Sigmoid colon (tissue), 7 donors: ENCODE results near the gene DPM2. TPM values are rescaled to one million over a fixed set of nuclear protein-coding genes. Genes with fewer than 3 reads are reported as not detected.

Experiments
- DNase-seq: peaks from one replicate; pipeline ENCODE4 v3.0.0-alpha.2; 2019
- H3K27ac ChIP-seq, 4 donors: fragments of 200-600 bp; sonication (generic); one replicate each; pipeline ENCODE4 v1.5.1; 2016 to 2019; ENCODE audit warnings: mild to moderate bottlenecking in 1 of 4
- H3K27me3 ChIP-seq, 3 donors: fragments of 200-600 bp; sonication (generic); one replicate each; pipeline ENCODE4 v1.5.1; 2019; ENCODE audit warnings: mild to moderate bottlenecking in 1 of 3
- H3K36me3 ChIP-seq, 4 donors: fragments of 200-600 bp; sonication (generic); one replicate each; pipeline ENCODE4 v1.5.1; 2016 to 2019
- H3K4me1 ChIP-seq, 4 donors: fragments of 200-600 bp; sonication (generic); one replicate each; pipeline ENCODE4 v1.5.1; 2017 to 2019
- H3K4me3 ChIP-seq, 4 donors: fragments of 200-600 bp; sonication (generic); one replicate each; pipeline ENCODE4 v1.5.1; 2017 to 2019; ENCODE audit warnings: mild to moderate bottlenecking in 2 of 4, moderate library complexity in 1 of 4
- H3K9me3 ChIP-seq, 4 donors: fragments of 200-600 bp in 3 of 4; sonication (generic) in 3 of 4; one replicate each; pipeline versions ENCODE4 v1.5.1 to v1.6.1; 2013 to 2019
- CTCF ChIP-seq, 4 experiments: fragments of 450-650 bp in 3 of 4; fragments of 200-600 bp in 1 of 4; IDR thresholded peaks; one replicate each; pipeline ENCODE4 v1.5.1; 2016 to 2019; ENCODE audit warnings: antibody characterized with exemption in 4 of 4, mild to moderate bottlenecking in 3 of 4, moderate library complexity in 2 of 4
- EP300 ChIP-seq, 4 donors: sonication (generic); formaldehyde crosslinking; IDR thresholded peaks; one replicate each; pipeline ENCODE4 v1.6.1; 2017; ENCODE audit warnings: antibody characterized with exemption in 4 of 4
- POLR2A ChIP-seq, 2 donors: fragments of 450-650 bp; IDR thresholded peaks; one replicate each; pipeline ENCODE4 v1.6.1; 2016; ENCODE audit warnings: antibody characterized with exemption in 2 of 2, mild to moderate bottlenecking in 2 of 2, moderate library complexity in 2 of 2
- POLR2AphosphoS5 ChIP-seq, 4 donors: sonication (generic); formaldehyde crosslinking; IDR thresholded peaks; one replicate each; pipeline ENCODE4 v1.6.1; 2017; ENCODE audit warnings: antibody characterized with exemption in 4 of 4
- WGBS, 2 donors: extraction: QIAGEN DNeasy Blood & Tissue Kit; methylation state at CpG; one replicate each; pipeline ENCODE4 v1.1.7; 2013; 5-methylcytosine and 5-hydroxymethylcytosine counted together
- intact Hi-C: fragments of 100-400 bp; cut with DNase I; formaldehyde crosslinking; loops from one replicate; pipeline ENCODE4 v1.15.1; 2023
- polyA plus RNA-seq, 3 donors: library from polyadenylated mRNA; stranded (reverse); fragments of 200-250 nt; gene quantifications; one replicate each; pipeline ENCODE4 v1.2.3, GENCODE V29; 2013
- total RNA-seq, 4 donors: library from RNA; depleted of rRNA; stranded (reverse); fragments of >200 nt; gene quantifications; one replicate each; pipeline ENCODE4 v1.1.0, GENCODE V29; 2016
- donor health status: healthy with polysubstance abuse.
- donor health status: Bipolar disorder and iron deficiency.
- donor health status: healthy.

The DPM2 gene
- total and polyA plus RNA-seq, 7 donors = 6.0 to 41.9 (median 11.9) TPM

DNA sequence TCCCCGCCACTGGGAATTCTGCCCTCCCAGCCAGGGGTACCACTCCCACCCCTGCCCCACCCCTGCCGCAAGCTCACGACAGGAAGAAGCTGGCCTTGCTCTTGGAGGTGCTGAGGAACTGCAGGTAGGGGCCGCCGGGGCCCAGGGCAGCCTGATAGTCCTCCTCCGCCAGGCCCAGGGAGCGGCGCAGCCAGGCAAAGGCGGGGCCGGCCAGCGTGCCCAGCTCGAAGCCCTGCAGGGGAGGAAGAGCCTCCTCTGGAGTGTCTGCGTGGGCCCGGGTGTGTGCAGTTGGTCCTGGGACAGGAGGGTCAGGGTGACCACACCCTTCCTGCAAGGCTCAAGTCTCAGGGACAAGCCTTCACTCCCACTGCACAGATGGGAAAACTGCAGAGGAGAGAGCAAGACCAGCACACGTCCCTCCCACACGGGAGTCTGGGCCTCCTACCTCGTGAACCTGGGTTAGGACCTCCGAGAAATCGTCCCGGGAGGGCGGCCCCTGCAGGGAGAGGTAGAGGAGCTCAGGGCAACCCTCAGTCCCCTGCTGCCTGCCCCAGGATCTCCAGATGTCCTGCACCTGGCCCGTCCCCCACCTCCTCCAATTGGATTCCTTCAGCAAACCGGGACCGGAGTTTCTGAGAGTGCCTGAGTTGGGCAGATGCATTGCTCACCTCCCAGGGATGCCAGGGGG is 9.5 kb downstream of the DPM2 start:
- Histone ChIP-seq H3K36me3 (no peaks in the 10 kb centered on the region), H3K9me3 (no peaks in the 10 kb centered on the region), H3K27ac (no peak overlapping the region), H3K4me1 (peaks cover 0 to 33% (median 31%) of the 10 kb centered on the region in 4 donors), H3K4me3 (no peak overlapping the region), H3K27me3 (peaks cover 22 to 69% (median 33%) of the 10 kb centered on the region in 3 donors)
- TF ChIP-seq POLR2A (IDR thresholded peaks at IDR 0.05) (no peak), EP300 (IDR thresholded peaks at IDR 0.05) (no peak), CTCF (IDR thresholded peaks at IDR 0.05) (no peak), POLR2AphosphoS5 (IDR thresholded peaks at IDR 0.05) (no peak)
- no peak for DNase-seq
- 8 to 25% methylated on average over 24 of the region's 24 CpGs for WGBS, 2 donors
- intact Hi-C loops = loop anchor here (10.0 kb wide), 1 partner anchor 423 kb away; no protein-coding TSS in a partner anchor

DNA sequence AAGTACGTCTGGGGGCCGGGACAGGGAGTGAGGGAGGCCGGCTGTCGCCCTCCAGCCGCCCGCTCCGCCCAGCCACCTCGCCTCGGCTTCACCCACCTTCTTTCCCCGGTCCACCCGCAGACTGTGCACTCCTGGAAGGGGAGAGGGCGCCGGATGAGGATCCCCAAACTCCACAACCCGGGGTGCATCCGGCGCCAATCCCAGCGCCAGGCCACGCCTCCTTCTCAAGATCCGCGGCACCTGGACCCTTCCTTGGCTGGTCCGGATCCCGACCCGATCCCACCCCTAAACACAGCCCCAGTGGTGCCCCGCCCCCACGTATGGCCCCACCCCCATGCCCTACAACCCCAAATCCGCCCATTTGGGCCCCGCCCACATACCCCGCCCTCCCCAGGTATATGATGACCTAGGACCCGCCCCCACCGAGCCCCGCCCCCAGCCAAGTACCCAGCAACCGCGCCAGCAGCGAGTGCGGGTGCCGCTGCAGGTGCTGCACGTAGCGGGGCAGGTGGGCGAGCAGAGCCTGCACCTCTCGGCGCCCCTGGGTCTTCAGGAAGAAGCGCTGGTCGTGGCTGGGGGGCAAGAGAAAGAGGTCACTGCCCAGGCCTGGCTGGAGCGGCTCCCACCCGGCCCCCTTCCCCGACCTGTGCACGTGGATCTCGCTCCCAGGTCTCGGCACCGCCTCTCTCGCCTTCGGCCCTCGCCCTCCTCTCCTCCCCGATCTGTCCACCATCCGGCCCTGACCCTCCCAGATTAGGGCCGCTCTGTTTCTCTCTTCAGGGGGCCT is 10.3 kb downstream of the DPM2 start:
- 1 to 3% methylated on average over 56 of the region's 56 CpGs for WGBS, 2 donors
- Histone ChIP-seq H3K4me1 (peaks cover 0 to 33% (median 31%) of the 10 kb centered on the region in 4 donors), H3K36me3 (no peaks in the 10 kb centered on the region), H3K27ac (no peak overlapping the region), H3K4me3 (peak overlapping the region in 1 of 4 donors; percentile 5), H3K9me3 (no peaks in the 10 kb centered on the region), H3K27me3 (peaks cover 22 to 69% (median 33%) of the 10 kb centered on the region in 3 donors)
- intact Hi-C loops = loop anchor here (10.0 kb wide), 1 partner anchor 423 kb away; no protein-coding TSS in a partner anchor
- TF ChIP-seq POLR2AphosphoS5 (IDR thresholded peaks at IDR 0.05) (no peak), CTCF (IDR thresholded peaks at IDR 0.05) (no peak), EP300 (IDR thresholded peaks at IDR 0.05) (no peak), POLR2A (IDR thresholded peaks at IDR 0.05) (no peak)
- no peak for DNase-seq

DNA sequence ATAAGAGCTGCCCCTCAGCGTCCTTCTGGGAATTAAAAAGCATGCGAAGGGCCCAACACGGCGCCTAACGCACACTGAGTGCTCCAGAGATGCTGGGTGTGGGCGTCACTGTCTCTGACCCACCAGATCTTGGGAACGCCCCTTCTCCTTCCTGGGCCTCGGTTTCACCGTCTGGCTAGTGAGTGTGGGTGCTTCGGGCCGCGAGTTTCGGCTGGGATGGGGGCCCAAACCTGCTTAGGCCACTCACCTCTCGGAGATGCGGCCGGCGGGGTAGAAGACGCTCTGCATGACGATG is 10.8 kb downstream of the DPM2 start:
- H3K4me3 ChIP-seq = peak overlapping the region in 1 of 4 donors; percentile 5
- WGBS, 2 donors = 11 to 14% methylated on average over 19 of the region's 19 CpGs
- no peak overlapping the region for H3K27ac ChIP-seq
- no peaks in the 10 kb centered on the region for H3K9me3 ChIP-seq
- no peak for DNase-seq
- intact Hi-C loops = loop anchor here (10.0 kb wide), 1 partner anchor 422 kb away; no protein-coding TSS in a partner anchor
- H3K27me3 ChIP-seq = peaks cover 22 to 68% (median 33%) of the 10 kb centered on the region in 3 donors
- H3K36me3 ChIP-seq = no peaks in the 10 kb centered on the region
- peaks cover 0 to 36% (median 34%) of the 10 kb centered on the region in 4 donors for H3K4me1 ChIP-seq
- TF ChIP-seq EP300 (IDR thresholded peaks at IDR 0.05) = no peak
- TF ChIP-seq CTCF (IDR thresholded peaks at IDR 0.05) = no peak
- no peak for TF ChIP-seq POLR2AphosphoS5 (IDR thresholded peaks at IDR 0.05)
- no peak for TF ChIP-seq POLR2A (IDR thresholded peaks at IDR 0.05)

DNA sequence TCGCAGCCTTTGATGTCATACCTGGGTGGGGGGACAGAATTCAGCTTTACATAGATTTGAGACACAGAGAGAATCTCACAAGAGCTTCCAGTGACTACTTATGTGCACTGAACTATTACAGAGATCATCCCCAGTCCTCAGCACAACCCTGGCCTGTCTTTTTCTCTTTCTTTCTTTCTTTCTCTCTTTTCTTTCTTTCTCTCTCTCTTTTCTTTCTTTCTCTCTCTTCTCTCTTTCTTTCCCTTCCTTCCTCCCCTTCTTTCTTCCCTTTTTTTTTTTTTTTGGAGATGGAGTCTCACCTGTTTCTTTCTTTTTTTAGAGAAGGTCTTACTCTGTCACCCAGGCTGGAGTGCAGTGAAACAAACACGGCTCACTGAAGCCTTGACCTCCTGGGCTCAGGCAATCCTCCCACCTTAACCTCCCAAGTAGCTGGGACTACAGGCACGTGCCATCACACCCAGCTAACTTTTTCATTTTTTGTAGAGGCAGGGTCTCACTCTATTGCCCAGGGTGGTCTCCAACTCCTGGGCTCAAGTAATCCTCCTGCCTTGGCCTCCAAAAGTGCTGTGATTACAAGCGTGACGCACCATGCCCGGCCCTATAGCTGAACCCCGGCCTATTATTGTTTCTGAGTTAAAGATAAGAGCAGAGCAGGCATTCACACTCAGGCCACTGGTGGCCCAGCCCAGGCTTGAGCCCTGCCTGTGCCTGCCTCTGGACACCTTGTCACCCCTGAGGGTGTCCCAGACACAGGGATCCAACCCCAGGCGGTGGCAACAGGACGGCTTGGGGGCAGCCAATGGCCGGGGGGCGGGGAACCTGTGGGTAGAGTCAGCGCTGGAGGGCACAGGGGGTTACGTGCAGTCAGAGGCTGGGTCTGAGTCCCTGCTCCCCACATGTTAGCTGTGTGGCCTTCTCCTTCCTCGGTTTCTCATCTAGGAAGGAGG is 11.4 kb downstream of the DPM2 start:
- WGBS, 2 donors = 49 to 74% methylated on average over 14 of the region's 14 CpGs
- no peak for DNase-seq
- intact Hi-C loops = loop anchor here (10.0 kb wide), 1 partner anchor 421 kb away; no protein-coding TSS in a partner anchor
- TF ChIP-seq POLR2AphosphoS5 (IDR thresholded peaks at IDR 0.05) (no peak), EP300 (IDR thresholded peaks at IDR 0.05) (no peak), CTCF (IDR thresholded peaks at IDR 0.05) (no peak), POLR2A (IDR thresholded peaks at IDR 0.05) (no peak)
- Histone ChIP-seq H3K36me3 (no peaks in the 10 kb centered on the region), H3K4me1 (peaks cover 0 to 36% (median 35%) of the 10 kb centered on the region in 4 donors), H3K9me3 (no peaks in the 10 kb centered on the region), H3K27ac (no peak overlapping the region), H3K4me3 (no peak overlapping the region), H3K27me3 (peaks cover 22 to 62% (median 33%) of the 10 kb centered on the region in 3 donors)
